Measurements from ENCODE around the gene INIP.

DNA sequence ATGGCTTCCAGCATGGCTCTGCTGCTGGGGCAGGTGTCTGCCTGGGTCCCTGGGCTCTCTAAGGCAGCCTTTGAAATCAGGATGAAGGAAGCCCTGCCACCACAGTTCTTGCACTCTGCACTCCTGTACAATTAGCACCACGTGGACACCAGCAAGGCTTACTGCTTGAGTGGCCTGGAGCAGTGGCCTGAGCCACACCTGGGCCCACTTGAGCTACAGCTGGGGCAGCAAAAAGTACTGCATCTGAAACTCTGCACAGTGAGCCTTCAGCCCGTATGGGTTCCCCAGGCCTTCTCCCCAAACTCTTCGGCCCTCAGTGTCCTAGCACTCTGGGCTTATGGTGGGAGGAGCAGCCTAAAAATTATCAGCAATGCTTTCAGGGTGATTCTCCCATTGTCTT is 8.0 kb upstream of the INIP start:
- no peak for TF ChIP-seq CTCF (IDR thresholded peaks at IDR 0.05; ENCODE audit: low read depth, low read length)
- TF ChIP-seq EZH2phosphoT487 (IDR thresholded peaks at IDR 0.05; ENCODE audit: low read depth), result no peak

All from OCI-LY3 (cell line).